ENCODE measurements around the gene KMT5B. TPM values are rescaled to one million over a fixed set of nuclear protein-coding genes. Genes with fewer than 3 reads are reported as not detected.

The KMT5B gene
- total RNA-seq, 1 donor from 2014 or later = 32.1 TPM

DNA sequence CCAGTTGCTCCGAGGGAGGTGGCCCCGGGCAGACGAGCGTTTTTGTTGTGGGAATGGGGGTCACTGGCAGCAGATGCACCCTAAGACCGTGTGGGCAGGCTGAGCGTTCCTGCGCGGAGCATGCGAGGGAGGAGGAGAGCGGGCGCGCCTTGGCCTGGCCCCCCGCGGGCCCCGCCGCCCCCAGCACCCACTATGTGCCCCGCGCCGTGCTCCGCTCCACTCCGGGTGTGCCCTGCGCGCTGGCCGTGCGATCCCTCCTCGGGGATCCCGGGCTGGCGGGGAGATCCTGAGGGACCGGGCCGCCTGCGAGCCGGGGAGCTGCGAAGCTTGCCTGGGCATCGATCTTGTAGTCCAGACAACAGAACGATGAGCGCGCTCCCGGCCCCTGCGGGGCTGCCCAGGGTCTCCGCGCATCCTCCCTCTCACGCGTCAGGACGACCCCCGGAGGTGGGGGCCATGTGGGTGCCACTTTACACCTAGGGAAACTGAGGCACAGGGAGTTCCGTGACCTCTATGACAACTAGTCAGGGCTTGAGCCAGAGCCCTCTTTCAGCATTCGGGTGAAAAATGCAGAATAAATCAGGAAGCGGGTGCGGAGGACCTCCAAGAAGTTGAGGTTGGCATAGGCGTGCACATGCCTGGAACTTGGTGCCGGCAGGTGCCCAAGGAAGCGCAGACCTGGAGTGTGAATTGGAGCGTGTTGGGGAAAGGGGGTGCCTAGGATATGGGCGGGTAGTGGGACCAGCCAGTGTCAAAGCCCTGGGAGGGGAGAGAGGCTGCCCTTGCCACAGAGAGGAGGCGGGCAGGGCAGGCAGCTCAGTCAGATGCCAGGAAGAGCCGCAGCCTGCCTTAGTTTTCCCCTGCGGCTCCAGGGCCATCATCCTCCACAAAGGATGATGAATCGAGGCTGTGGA, 1.3 kb upstream of the KMT5B start:
- Mint-ChIP-seq H3K27ac (no peak overlapping the region), H3K4me1 (ENCODE audit: low read depth) (peaks cover 38% of the 10 kb centered on the region), H3K4me3 (peak overlapping the region; percentile 84), H3K36me3 (ENCODE audit: low read depth) (peaks cover 4% of the 10 kb centered on the region), H3K27me3 (ENCODE audit: insufficient read depth) (peaks cover 20% of the 10 kb centered on the region), H3K9me3 (no peaks in the 10 kb centered on the region)
- no peak for DNase-seq (ENCODE audit: low spot score)
- intact Hi-C loops (cut with micrococcal nuclease) = loop anchor here (1.0 to 5.0 kb wide), 4 partner anchors 43 to 248 kb away; partner anchors contain the start of genes CHKA, PPP6R3 and UNC93B1

DNA sequence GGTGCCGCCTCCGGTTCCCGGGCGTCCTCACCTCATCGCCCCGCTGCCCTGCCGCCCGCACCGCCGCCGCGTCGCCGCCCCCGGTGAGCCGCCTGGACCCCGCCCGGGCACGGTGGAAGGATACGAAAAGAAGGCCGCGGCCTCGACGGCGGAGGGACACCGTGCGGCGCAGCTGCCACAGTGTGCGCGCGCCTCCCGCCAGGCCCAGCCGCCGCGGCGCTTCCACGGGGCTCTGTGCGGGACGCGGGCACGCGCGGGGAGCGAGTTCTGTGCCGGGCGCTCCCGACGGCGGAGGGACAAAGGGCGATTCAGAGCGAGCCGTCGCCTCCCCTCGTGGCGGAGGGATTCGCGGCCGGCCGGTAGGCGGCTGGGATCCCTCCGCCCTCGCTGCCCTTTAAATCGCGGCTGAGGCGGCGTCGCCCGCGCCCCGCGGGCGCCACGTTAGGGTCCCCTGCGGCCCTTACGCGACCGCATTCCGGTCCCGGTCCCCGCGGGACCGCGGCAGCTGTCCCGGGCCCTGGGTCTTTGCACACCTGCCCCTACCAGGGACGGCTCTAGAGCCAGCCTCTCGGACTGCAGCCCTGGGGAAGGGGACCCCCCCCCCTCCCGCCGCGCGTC, 568 bp upstream of the KMT5B start:
- intact Hi-C loops (cut with micrococcal nuclease) = loop anchor here (2.0 to 5.0 kb wide), 3 partner anchors 93 to 249 kb away; partner anchors contain the start of genes CHKA, PPP6R3 and UNC93B1
- Mint-ChIP-seq H3K27me3 (ENCODE audit: insufficient read depth) (peaks cover 20% of the 10 kb centered on the region), H3K36me3 (ENCODE audit: low read depth) (peaks cover 4% of the 10 kb centered on the region), H3K4me3 (peak overlapping the region; percentile 64), H3K27ac (no peak overlapping the region), H3K4me1 (ENCODE audit: low read depth) (peaks cover 44% of the 10 kb centered on the region), H3K9me3 (no peaks in the 10 kb centered on the region)
- DNase-seq (ENCODE audit: low spot score) = peak; percentile 76

- H3K4me3 Mint-ChIP-seq = peak overlapping the region; percentile 91
- no peaks in the 10 kb centered on the region for H3K9me3 Mint-ChIP-seq
- DNase-seq (ENCODE audit: low spot score) = peak; percentile 61
- peaks cover 44% of the 10 kb centered on the region for H3K4me1 Mint-ChIP-seq (ENCODE audit: low read depth)
- peak overlapping the region; percentile 92 for H3K27ac Mint-ChIP-seq
- intact Hi-C loops (cut with micrococcal nuclease) = loop anchor here (1.0 to 5.0 kb wide), 2 partner anchors 182 to 250 kb away; partner anchors contain the start of genes NDUFS8 and PPP6R3
- peaks cover 4% of the 10 kb centered on the region for H3K36me3 Mint-ChIP-seq (ENCODE audit: low read depth)
- H3K27me3 Mint-ChIP-seq (ENCODE audit: insufficient read depth) = peaks cover 20% of the 10 kb centered on the region
Observed at GRCh38 chr11:68212421-68213134, 518 bp downstream of the KMT5B start.

DNA sequence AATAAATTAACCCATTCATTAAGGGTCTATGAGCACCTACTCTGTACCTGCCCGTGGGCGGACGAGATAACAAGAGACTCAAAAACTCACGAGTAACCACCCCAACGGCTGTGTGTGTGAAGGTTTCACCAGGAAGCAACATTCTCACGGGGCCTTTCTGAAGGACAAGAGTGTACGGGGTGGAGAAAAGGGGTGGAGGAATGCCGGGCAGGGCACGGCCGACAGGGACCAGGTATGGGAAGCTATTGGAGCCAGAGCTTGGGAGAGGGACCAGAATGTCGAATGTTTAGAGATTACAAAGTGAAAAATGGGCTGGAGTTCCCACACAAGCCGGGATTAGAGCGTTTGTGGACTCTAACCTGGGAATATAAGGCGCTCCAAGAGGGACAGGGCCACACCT, 1.6 kb downstream of the KMT5B start:
- H3K27ac Mint-ChIP-seq = peak overlapping the region; percentile 77
- no peaks in the 10 kb centered on the region for H3K9me3 Mint-ChIP-seq
- H3K27me3 Mint-ChIP-seq (ENCODE audit: insufficient read depth) = peaks cover 17% of the 10 kb centered on the region
- intact Hi-C loops (cut with micrococcal nuclease) = loop anchor here (5.0 kb wide), 1 partner anchor 251 kb away; the partner anchor contains the start of gene PPP6R3
- H3K36me3 Mint-ChIP-seq (ENCODE audit: low read depth) = peaks cover 4% of the 10 kb centered on the region
- peaks cover 52% of the 10 kb centered on the region for H3K4me1 Mint-ChIP-seq (ENCODE audit: low read depth)
- H3K4me3 Mint-ChIP-seq = peak overlapping the region; percentile 91
- no peak for DNase-seq (ENCODE audit: low spot score)

DNA sequence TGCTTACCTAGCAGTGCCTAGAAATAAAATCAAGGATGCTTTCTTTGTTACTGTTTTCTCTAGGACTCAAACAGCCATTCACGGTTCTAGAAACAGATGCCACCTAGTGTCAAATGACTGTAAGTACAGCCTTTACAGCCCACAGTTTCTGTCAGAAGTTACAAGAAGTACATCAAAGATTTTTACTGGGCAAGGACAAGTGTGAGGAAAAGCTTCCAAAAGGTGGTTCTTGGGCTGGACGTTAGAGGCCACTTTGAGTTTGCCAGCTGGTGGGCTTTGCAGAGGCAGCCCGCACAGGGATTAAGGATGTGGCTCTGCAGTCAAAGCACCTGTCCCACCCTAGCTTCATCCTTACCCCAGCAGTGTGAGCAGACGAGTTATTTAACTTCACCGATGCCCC, 6.9 kb downstream of the KMT5B start:
- DNase-seq (ENCODE audit: low spot score) = no peak

GRCh38 chr11:68204402-68204801, 8.7 kb downstream of the KMT5B start:
- Mint-ChIP-seq H3K4me1 (ENCODE audit: low read depth) (peaks cover 24% of the 10 kb centered on the region), H3K27ac (no peak overlapping the region), H3K9me3 (no peaks in the 10 kb centered on the region), H3K27me3 (ENCODE audit: insufficient read depth) (no peaks in the 10 kb centered on the region), H3K36me3 (ENCODE audit: low read depth) (no peaks in the 10 kb centered on the region), H3K4me3 (no peak overlapping the region)
- DNase-seq (ENCODE audit: low spot score) = no peak
- intact Hi-C loops (cut with micrococcal nuclease) = no loop called here

More for the DNA sequence above, 6.9 kb downstream of the KMT5B start:
- peaks cover 4% of the 10 kb centered on the region for H3K27me3 Mint-ChIP-seq (ENCODE audit: insufficient read depth)
- H3K4me1 Mint-ChIP-seq (ENCODE audit: low read depth) = peaks cover 36% of the 10 kb centered on the region
- no peak overlapping the region for H3K27ac Mint-ChIP-seq
- no peaks in the 10 kb centered on the region for H3K36me3 Mint-ChIP-seq (ENCODE audit: low read depth)
- H3K4me3 Mint-ChIP-seq = no peak overlapping the region
- no peaks in the 10 kb centered on the region for H3K9me3 Mint-ChIP-seq
- intact Hi-C loops (cut with micrococcal nuclease) = loop anchor here (1.0 to 5.0 kb wide), 3 partner anchors 85 to 197 kb away; partner anchors contain the start of gene CHKA

DNA sequence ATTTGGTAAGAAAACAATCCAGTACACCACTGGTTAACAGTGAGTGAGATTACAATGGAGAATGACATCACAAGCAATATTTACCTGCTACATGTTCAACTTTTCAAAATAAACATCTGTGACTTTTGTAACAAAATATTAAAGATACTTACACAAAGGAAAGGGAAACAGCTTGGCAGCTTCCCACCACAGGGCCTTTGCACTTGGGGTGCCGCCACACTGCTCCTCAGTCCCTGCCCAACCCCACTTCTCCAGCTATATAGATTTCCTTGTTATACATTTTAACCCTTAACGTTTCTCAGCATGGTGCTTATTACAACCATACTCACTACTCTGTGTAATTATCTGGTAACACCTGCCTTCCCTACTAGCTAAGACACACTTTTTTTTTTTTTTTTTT, 10.9 kb downstream of the KMT5B start:
- DNase-seq (ENCODE audit: low spot score) = no peak
- no peak overlapping the region for H3K27ac Mint-ChIP-seq

GRCh38 chr11:68201492-68201891, 11.6 kb downstream of the KMT5B start:
- peaks cover 2% of the 10 kb centered on the region for H3K36me3 Mint-ChIP-seq (ENCODE audit: low read depth)
- no peak for DNase-seq (ENCODE audit: low spot score)
- H3K27ac Mint-ChIP-seq = no peak overlapping the region
- H3K4me3 Mint-ChIP-seq = no peak overlapping the region
- intact Hi-C loops (cut with micrococcal nuclease) = no loop called here
- H3K9me3 Mint-ChIP-seq = no peaks in the 10 kb centered on the region
- H3K27me3 Mint-ChIP-seq (ENCODE audit: insufficient read depth) = no peaks in the 10 kb centered on the region
- peaks cover 13% of the 10 kb centered on the region for H3K4me1 Mint-ChIP-seq (ENCODE audit: low read depth)

More for the DNA sequence above, 10.9 kb downstream of the KMT5B start:
- no peak overlapping the region for H3K4me3 Mint-ChIP-seq
- peaks cover 20% of the 10 kb centered on the region for H3K4me1 Mint-ChIP-seq (ENCODE audit: low read depth)
- intact Hi-C loops (cut with micrococcal nuclease) = no loop called here
- H3K36me3 Mint-ChIP-seq (ENCODE audit: low read depth) = peaks cover 2% of the 10 kb centered on the region
- H3K9me3 Mint-ChIP-seq = no peaks in the 10 kb centered on the region
- H3K27me3 Mint-ChIP-seq (ENCODE audit: insufficient read depth) = no peaks in the 10 kb centered on the region

- H3K27ac Mint-ChIP-seq = no peak overlapping the region
- no peak overlapping the region for H3K4me3 Mint-ChIP-seq
- no peaks in the 10 kb centered on the region for H3K9me3 Mint-ChIP-seq
- DNase-seq (ENCODE audit: low spot score) = no peak
- H3K4me1 Mint-ChIP-seq (ENCODE audit: low read depth) = peaks cover 6% of the 10 kb centered on the region
- H3K27me3 Mint-ChIP-seq (ENCODE audit: insufficient read depth) = no peaks in the 10 kb centered on the region
- intact Hi-C loops (cut with micrococcal nuclease) = no loop called here
- H3K36me3 Mint-ChIP-seq (ENCODE audit: low read depth) = peaks cover 2% of the 10 kb centered on the region
Observed at GRCh38 chr11:68200639-68201038, 12.5 kb downstream of the KMT5B start.

GRCh38 chr11:68199295-68199987, 13.7 kb downstream of the KMT5B start:
- peaks cover 2% of the 10 kb centered on the region for H3K36me3 Mint-ChIP-seq (ENCODE audit: low read depth)
- H3K4me1 Mint-ChIP-seq (ENCODE audit: low read depth) = peaks cover 11% of the 10 kb centered on the region
- no peaks in the 10 kb centered on the region for H3K27me3 Mint-ChIP-seq (ENCODE audit: insufficient read depth)
- H3K27ac Mint-ChIP-seq = no peak overlapping the region
- H3K4me3 Mint-ChIP-seq = no peak overlapping the region
- DNase-seq (ENCODE audit: low spot score) = no peak
- H3K9me3 Mint-ChIP-seq = no peaks in the 10 kb centered on the region
- intact Hi-C loops (cut with micrococcal nuclease) = no loop called here

DNA sequence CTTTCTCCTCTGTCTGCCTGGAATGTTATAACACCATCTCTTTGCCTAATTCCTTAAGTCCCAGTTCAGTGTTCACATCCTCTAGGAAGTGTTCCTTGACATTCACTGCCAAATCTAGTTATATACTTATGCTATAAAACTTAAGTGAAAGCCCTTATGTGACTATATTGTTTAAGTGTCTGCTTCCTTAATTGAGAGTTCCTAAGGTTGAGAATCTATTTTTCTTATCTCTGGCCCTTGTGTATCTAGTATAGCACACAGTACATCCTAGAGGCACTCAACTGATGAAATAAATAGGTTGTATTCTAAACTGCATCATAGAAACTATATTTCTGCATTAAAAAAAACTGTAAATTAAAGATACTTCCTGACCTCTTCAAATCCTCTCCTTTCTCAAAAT, 16.9 kb downstream of the KMT5B start:
- H3K36me3 Mint-ChIP-seq (ENCODE audit: low read depth) = peaks cover 2% of the 10 kb centered on the region
- H3K9me3 Mint-ChIP-seq = no peaks in the 10 kb centered on the region
- H3K4me1 Mint-ChIP-seq (ENCODE audit: low read depth) = peaks cover 28% of the 10 kb centered on the region
- intact Hi-C loops (cut with micrococcal nuclease) = no loop called here
- no peak for DNase-seq (ENCODE audit: low spot score)
- H3K27ac Mint-ChIP-seq = no peak overlapping the region
- no peaks in the 10 kb centered on the region for H3K27me3 Mint-ChIP-seq (ENCODE audit: insufficient read depth)
- no peak overlapping the region for H3K4me3 Mint-ChIP-seq

- Mint-ChIP-seq H3K4me3 (no peak overlapping the region), H3K27me3 (ENCODE audit: insufficient read depth) (no peaks in the 10 kb centered on the region), H3K27ac (no peak overlapping the region), H3K4me1 (ENCODE audit: low read depth) (peaks cover 28% of the 10 kb centered on the region), H3K36me3 (ENCODE audit: low read depth) (peaks cover 4% of the 10 kb centered on the region), H3K9me3 (no peaks in the 10 kb centered on the region)
- intact Hi-C loops (cut with micrococcal nuclease) = no loop called here
- DNase-seq (ENCODE audit: low spot score) = no peak
Observed at GRCh38 chr11:68194675-68195294, 18.3 kb downstream of the KMT5B start.
